ENCODE results near the gene FBXO2.

The FBXO2 gene, protein sequence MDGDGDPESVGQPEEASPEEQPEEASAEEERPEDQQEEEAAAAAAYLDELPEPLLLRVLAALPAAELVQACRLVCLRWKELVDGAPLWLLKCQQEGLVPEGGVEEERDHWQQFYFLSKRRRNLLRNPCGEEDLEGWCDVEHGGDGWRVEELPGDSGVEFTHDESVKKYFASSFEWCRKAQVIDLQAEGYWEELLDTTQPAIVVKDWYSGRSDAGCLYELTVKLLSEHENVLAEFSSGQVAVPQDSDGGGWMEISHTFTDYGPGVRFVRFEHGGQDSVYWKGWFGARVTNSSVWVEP

DNA sequence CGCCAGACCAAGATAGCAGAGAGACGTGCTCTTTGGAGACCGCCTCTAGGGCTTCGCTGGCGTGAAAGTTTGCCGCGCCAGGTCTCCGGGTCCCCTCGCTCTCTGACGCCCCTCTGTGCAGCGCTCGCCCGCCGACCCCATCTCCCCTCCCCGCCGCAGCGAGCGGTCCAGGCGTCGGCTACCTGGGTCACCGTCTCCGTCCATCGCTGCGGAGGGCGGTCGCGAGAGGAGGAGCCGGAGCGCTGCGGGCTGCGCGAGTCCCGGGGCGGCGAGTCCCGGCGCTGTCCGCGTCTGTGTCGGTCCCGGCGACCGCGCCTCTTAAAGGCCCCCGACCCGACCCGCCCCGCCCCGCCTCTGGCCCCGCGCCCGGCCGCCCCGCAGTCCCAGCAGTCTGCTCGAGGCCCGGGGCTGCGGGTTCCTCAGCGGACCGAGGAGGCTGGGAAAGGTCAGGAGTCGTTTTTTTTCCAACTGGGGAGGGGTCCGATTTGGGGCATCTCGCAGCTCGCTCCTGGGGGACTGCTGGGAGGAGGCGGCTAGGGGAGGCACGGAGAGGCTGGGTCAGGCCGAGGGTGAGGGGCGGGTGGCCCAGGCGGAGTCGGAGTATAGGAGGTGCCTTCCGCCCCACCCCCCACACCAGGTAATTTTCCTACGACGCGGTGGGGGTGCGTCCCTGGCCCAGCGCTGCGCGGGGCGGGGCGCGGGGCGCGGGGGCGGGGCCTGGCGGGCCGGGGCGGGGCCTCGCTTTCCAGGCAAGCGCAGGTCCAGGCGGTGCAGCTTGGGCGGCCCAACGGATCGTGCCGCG lies at the start of gene FBXO2, which contains the start of gene FBXO44:
FBXO2 (minus strand) TSS at position 293 of the 802 bp plus-strand sequence; CDS start at position 204, 89 bp downstream.
FBXO44 (plus strand) TSS at position 741 of the 802 bp plus-strand sequence. CDS start 959 bp downstream, outside the sequence.
- peak within 1 kb of the TSS; percentile 47 for H3K4me3 ChIP-seq (ENCODE audit: severe bottlenecking)
- peak; percentile 56 for ATAC-seq (ENCODE audit: low read depth)
- peak within 1 kb of the TSS; percentile 81 for H3K27ac ChIP-seq (ENCODE audit: poor library complexity, severe bottlenecking)
- no peaks in the 10 kb centered on the region for H3K27me3 ChIP-seq (ENCODE audit: insufficient read depth, poor library complexity, severe bottlenecking)
- DNase-seq (ENCODE audit: low spot score), result no peak
- no peaks in the 10 kb centered on the region for H3K9me3 ChIP-seq (ENCODE audit: severe bottlenecking)
- H3K4me1 ChIP-seq (ENCODE audit: insufficient read depth, poor library complexity, severe bottlenecking), result no peaks in the 10 kb centered on the region
- H3K36me3 ChIP-seq (ENCODE audit: low read depth), result peaks cover 32% of the 10 kb centered on the region
- TF ChIP-seq, protein P1, sequence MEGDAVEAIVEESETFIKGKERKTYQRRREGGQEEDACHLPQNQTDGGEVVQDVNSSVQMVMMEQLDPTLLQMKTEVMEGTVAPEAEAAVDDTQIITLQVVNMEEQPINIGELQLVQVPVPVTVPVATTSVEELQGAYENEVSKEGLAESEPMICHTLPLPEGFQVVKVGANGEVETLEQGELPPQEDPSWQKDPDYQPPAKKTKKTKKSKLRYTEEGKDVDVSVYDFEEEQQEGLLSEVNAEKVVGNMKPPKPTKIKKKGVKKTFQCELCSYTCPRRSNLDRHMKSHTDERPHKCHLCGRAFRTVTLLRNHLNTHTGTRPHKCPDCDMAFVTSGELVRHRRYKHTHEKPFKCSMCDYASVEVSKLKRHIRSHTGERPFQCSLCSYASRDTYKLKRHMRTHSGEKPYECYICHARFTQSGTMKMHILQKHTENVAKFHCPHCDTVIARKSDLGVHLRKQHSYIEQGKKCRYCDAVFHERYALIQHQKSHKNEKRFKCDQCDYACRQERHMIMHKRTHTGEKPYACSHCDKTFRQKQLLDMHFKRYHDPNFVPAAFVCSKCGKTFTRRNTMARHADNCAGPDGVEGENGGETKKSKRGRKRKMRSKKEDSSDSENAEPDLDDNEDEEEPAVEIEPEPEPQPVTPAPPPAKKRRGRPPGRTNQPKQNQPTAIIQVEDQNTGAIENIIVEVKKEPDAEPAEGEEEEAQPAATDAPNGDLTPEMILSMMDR (IDR thresholded peaks at IDR 0.05; ENCODE audit: poor library complexity, severe bottlenecking), result no peak

DNA sequence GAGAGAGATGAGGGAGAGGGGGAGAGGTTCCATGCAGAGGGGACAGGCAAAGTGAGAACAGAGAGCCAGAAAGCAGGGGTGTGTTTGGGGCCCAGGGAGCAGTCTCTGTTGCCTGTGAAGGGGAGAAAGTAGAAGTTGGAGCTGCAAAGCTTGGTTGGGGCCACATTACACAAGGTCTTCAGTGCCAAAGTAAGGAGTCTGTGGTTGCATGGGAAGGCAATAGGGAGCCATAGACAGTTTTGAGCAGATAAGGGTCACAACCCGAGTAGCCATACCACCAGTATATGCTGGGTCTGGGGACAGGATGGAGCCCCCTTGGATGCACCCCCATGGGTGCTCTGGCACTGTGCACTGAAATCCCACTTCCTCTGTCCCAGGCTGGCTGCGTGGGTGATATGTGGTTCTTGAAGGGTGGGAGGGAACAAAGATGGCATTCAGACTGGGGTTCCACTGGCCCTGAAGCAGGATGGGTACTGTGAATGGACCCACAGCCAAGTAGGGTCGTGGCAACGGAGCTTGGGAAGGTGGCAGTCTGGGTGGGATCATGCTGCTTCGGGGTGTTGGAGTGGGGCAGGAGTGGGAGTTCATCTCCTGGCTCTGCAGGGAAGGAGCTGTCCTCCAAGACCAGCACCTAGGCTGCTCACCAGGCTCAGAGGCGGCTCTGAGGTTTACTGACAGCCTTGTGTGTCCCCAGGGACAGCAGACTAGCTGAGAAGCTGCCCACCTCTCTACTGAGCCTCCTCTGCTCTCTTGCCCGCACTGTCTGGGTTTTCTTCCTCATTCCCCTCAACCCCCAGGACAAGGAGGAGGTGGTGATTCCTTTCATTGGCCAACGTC lies 49.3 kb upstream of the FBXO2 start:
- H3K27me3 ChIP-seq (ENCODE audit: insufficient read depth, poor library complexity, severe bottlenecking), result no peaks in the 10 kb centered on the region
- H3K36me3 ChIP-seq (ENCODE audit: low read depth), result no peaks in the 10 kb centered on the region
- no peaks in the 10 kb centered on the region for H3K9me3 ChIP-seq (ENCODE audit: severe bottlenecking)
- DNase-seq (ENCODE audit: low spot score) (no peak), ATAC-seq (ENCODE audit: low read depth) (no peak)
- TF ChIP-seq, protein P1 (IDR thresholded peaks at IDR 0.05; ENCODE audit: poor library complexity, severe bottlenecking), result no peak
- H3K4me3 ChIP-seq (ENCODE audit: severe bottlenecking), result no peak overlapping the region
- no peak overlapping the region for H3K27ac ChIP-seq (ENCODE audit: poor library complexity, severe bottlenecking)
- H3K4me1 ChIP-seq (ENCODE audit: insufficient read depth, poor library complexity, severe bottlenecking), result no peaks in the 10 kb centered on the region

DNA sequence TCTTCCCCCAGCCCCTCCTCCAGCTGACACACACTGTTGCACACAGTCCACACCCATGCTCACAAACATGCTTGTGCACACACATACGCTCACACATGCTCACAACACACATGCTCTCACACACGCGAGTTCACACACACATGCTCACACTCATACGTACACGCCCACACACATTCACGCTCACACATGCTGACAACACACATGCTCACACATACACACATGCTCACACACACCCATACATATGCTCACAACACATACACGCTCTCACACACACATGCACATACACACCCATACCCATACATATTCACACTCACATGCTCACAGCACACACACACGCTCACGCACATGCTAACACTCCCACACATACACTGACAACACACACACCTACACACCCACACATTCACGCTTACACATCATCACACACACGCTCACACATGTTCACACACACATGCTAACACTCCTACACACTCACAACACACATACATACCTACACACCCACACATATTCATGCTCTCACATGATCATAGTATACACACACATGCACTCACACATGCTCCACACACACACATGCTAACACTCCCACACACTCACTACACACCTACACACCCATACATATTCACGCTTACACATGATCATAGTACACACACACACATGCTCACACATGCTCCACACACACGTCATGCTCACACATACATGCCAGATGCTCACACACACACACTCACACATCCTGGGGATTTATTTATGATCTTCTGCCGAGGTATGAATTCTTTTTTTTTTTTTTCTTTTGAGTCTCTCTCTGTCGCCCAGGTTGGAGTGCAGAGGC lies 48.0 kb upstream of the FBXO2 start:
- no peaks in the 10 kb centered on the region for H3K27me3 ChIP-seq (ENCODE audit: insufficient read depth, poor library complexity, severe bottlenecking)
- H3K27ac ChIP-seq (ENCODE audit: poor library complexity, severe bottlenecking), result no peak overlapping the region
- no peak for ATAC-seq (ENCODE audit: low read depth)
- no peak overlapping the region for H3K4me3 ChIP-seq (ENCODE audit: severe bottlenecking)
- H3K4me1 ChIP-seq (ENCODE audit: insufficient read depth, poor library complexity, severe bottlenecking), result no peaks in the 10 kb centered on the region
- no peak for DNase-seq (ENCODE audit: low spot score)
- no peaks in the 10 kb centered on the region for H3K36me3 ChIP-seq (ENCODE audit: low read depth)
- TF ChIP-seq, protein P1 (IDR thresholded peaks at IDR 0.05; ENCODE audit: poor library complexity, severe bottlenecking), result no peak
- no peaks in the 10 kb centered on the region for H3K9me3 ChIP-seq (ENCODE audit: severe bottlenecking)

DNA sequence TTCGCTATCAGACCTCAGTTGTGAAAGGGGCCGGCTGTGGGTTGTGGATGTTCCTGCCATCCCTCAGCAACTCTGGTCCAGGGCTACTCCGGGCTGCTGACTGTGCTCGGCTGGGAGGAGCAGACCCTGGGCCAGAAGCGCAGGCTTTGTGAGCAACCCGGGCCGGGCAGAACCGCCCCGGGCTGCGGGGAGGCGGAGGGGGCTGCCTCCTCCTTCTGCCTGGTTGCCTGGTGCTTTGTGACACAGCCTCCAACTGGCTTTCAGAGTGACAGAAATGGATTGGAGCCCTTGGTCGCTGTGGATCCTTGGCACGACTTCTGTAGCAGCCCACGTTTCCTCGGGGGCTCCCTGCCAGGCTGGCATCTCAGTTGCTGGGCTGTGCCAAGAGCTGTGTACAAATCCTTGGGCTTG lies 47.3 kb upstream of the FBXO2 start:
- TF ChIP-seq, protein P1 (IDR thresholded peaks at IDR 0.05; ENCODE audit: poor library complexity, severe bottlenecking), result no peak
- H3K4me1 ChIP-seq (ENCODE audit: insufficient read depth, poor library complexity, severe bottlenecking), result no peaks in the 10 kb centered on the region
- ATAC-seq (ENCODE audit: low read depth), result no peak; the same call in 2 of the 3 replicates
- no peaks in the 10 kb centered on the region for H3K27me3 ChIP-seq (ENCODE audit: insufficient read depth, poor library complexity, severe bottlenecking)
- no peak overlapping the region for H3K27ac ChIP-seq (ENCODE audit: poor library complexity, severe bottlenecking)
- H3K9me3 ChIP-seq (ENCODE audit: severe bottlenecking), result no peaks in the 10 kb centered on the region
- no peak overlapping the region for H3K4me3 ChIP-seq (ENCODE audit: severe bottlenecking)
- H3K36me3 ChIP-seq (ENCODE audit: low read depth), result no peaks in the 10 kb centered on the region
- DNase-seq (ENCODE audit: low spot score), result no peak

Measured in RWPE2 (cell line).